OCI-LY1 (cell line): Measurements from ENCODE around the gene DIP2C.
"Not testable (repeated sequence)": the region's sequence is repeated elsewhere in the genome, so short reads cannot be mapped to it uniquely, and the experiment has no call there.

Experiments used
- H2AFZ ChIP-seq: fragments of 200-600 bp; sonication (generic), shearing (Covaris generic); 2 replicates; pipeline ENCODE4 v1.6.0; 2014; ENCODE audit warnings: antibody characterized with exemption, mild to moderate bottlenecking, low read length
- H3F3A ChIP-seq: fragments of 200-600 bp; sonication (generic), shearing (Covaris generic); 2 replicates; pipeline ENCODE4 v1.6.0; 2014; ENCODE audit warnings: mild to moderate bottlenecking, antibody characterized with exemption, low read length, moderate library complexity; ENCODE audit not compliant: insufficient read depth
- H3K27ac ChIP-seq: fragments of 200-600 bp; sonication (generic); 2 replicates; pipeline ENCODE4 v1.5.1; 2014; ENCODE audit warnings: low read length, mixed run types, mild to moderate bottlenecking, low read depth; ENCODE audit not compliant: poor library complexity, severe bottlenecking
- H3K27me3 ChIP-seq: fragments of 200-600 bp; sonication (generic); 2 replicates; pipeline ENCODE4 v1.6.0; 2014; ENCODE audit warnings: antibody characterized with exemption, mild to moderate bottlenecking, low read length, moderate library complexity; ENCODE audit not compliant: insufficient read depth
- H3K36me3 ChIP-seq: fragments of 200-600 bp; sonication (generic); 2 replicates; pipeline ENCODE4 v1.6.1; 2014; ENCODE audit warnings: mild to moderate bottlenecking, antibody characterized with exemption, low read length, moderate library complexity, mixed read lengths; ENCODE audit not compliant: insufficient read depth
- H3K4me1 ChIP-seq: fragments of 200-600 bp; sonication (generic); 2 replicates; pipeline ENCODE4 v1.5.1; 2014; ENCODE audit warnings: mild to moderate bottlenecking, low read length, moderate library complexity; ENCODE audit not compliant: insufficient read depth, severe bottlenecking
- H3K4me2 ChIP-seq: fragments of 200-600 bp; sonication (generic), shearing (Covaris generic); 2 replicates; pipeline ENCODE4 v1.6.1; 2014; ENCODE audit warnings: low read length
- H3K4me3 ChIP-seq: fragments of 200-600 bp; sonication (generic); 2 replicates; pipeline ENCODE4 v1.5.1; 2014; ENCODE audit warnings: low read length, low read depth, mild to moderate bottlenecking, mixed read lengths; ENCODE audit not compliant: poor library complexity, severe bottlenecking
- H3K79me2 ChIP-seq: fragments of 200-600 bp; shearing (Covaris generic); 2 replicates; pipeline ENCODE4 v1.6.1; 2016; ENCODE audit warnings: mixed run types, low read length, mixed read lengths; ENCODE audit not compliant: insufficient read depth
- H3K9ac ChIP-seq: fragments of 200-600 bp; sonication (generic), shearing (Covaris generic); 2 replicates; pipeline ENCODE4 v1.6.1; 2014; ENCODE audit warnings: mild to moderate bottlenecking, low read length, mixed read lengths
- H3K9me2 ChIP-seq: fragments of 200-600 bp; sonication (generic), shearing (Covaris generic); 2 replicates; pipeline ENCODE4 v1.6.1; 2014; ENCODE audit warnings: low read depth, mild to moderate bottlenecking, low read length, mixed read lengths
- H3K9me3 ChIP-seq: fragments of 200-600 bp; shearing (Covaris generic); 2 replicates; pipeline ENCODE4 v1.6.1; 2014; ENCODE audit warnings: low read length, mixed read lengths
- H4K20me1 ChIP-seq: fragments of 200-600 bp; sonication (generic), shearing (Covaris generic); 2 replicates; pipeline ENCODE4 v1.6.0; 2016; ENCODE audit warnings: mild to moderate bottlenecking, low read length; ENCODE audit not compliant: insufficient read depth
- EZH2 ChIP-seq: fragments of 200-600 bp; sonication (generic), shearing (Covaris generic); IDR thresholded peaks from 2 replicates; pipeline ENCODE4 v1.8.0; 2017; ENCODE audit warnings: borderline replicate concordance, mixed run types, mild to moderate bottlenecking, antibody characterized with exemption, low read length, moderate library complexity, mixed read lengths
- TF ChIP-seq, protein P1 (sequence below): fragments of 200-600 bp; sonication (generic), shearing (Covaris generic); IDR thresholded peaks from 2 replicates; pipeline ENCODE4 v1.5.1; 2017; ENCODE audit warnings: mild to moderate bottlenecking, antibody characterized with exemption, low read length, moderate library complexity, mixed read lengths

Gene DIP2C

DNA sequence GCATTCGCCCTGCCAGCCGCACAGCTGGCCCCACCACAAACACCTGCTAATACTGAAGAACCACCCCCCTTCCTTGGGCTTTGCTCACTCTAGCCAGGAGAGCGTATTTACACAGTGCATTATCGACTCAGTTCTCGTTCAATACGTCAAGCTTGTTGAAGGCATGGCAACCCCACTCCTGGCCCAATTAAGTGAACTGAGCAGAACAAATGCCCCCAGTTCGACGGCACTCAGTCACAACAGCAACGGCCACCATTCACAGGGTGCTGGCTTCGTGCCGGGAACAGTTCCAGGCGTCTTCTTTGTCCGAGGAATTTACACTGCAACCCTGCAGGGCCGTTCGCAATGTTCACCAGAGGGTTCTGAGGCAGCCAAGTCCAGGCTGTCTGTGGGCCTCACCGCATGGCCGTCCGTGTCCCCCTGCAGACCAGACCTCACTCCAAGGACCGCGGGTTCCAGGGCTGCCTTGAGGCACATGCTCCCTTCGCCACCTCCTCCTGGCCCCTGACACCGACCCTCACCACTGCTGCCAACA is 175.3 kb downstream of the DIP2C start:
- Histone ChIP-seq H3K4me1 (peaks cover 95% of the 10 kb centered on the region), H3F3A (peaks cover 13% of the 10 kb centered on the region; the same call in 1 of the 2 replicates), H3K4me2 (peak overlapping the region; percentile 91), H3K27ac (peak overlapping the region; percentile 100), H2AFZ (no peak overlapping the region), H3K36me3 (peaks cover 31% of the 10 kb centered on the region), H3K4me3 (peak overlapping the region; percentile 61), H3K9ac (peak overlapping the region; percentile 86), H3K79me2 (no peaks in the 10 kb centered on the region; the same call in 1 of the 2 replicates), H3K9me3 (no peaks in the 10 kb centered on the region), H4K20me1 (no peaks in the 10 kb centered on the region), H3K27me3 (no peaks in the 10 kb centered on the region), H3K9me2 (no peaks in the 10 kb centered on the region)
- TF ChIP-seq EZH2: no peak
- TF ChIP-seq, protein P1, sequence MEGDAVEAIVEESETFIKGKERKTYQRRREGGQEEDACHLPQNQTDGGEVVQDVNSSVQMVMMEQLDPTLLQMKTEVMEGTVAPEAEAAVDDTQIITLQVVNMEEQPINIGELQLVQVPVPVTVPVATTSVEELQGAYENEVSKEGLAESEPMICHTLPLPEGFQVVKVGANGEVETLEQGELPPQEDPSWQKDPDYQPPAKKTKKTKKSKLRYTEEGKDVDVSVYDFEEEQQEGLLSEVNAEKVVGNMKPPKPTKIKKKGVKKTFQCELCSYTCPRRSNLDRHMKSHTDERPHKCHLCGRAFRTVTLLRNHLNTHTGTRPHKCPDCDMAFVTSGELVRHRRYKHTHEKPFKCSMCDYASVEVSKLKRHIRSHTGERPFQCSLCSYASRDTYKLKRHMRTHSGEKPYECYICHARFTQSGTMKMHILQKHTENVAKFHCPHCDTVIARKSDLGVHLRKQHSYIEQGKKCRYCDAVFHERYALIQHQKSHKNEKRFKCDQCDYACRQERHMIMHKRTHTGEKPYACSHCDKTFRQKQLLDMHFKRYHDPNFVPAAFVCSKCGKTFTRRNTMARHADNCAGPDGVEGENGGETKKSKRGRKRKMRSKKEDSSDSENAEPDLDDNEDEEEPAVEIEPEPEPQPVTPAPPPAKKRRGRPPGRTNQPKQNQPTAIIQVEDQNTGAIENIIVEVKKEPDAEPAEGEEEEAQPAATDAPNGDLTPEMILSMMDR: no peak

GRCh38 chr10:513393-513792 is 176.1 kb downstream of the DIP2C start:
- Histone ChIP-seq H3K27ac (peak overlapping the region; percentile 100), H3F3A (peaks cover 13% of the 10 kb centered on the region; the same call in 1 of the 2 replicates), H3K9me3 (no peaks in the 10 kb centered on the region), H3K27me3 (no peaks in the 10 kb centered on the region), H3K9me2 (no peaks in the 10 kb centered on the region), H3K79me2 (no peaks in the 10 kb centered on the region; the same call in 1 of the 2 replicates), H3K9ac (peak overlapping the region; percentile 86), H3K4me3 (peak overlapping the region; percentile 61), H2AFZ (no peak overlapping the region), H3K4me1 (peaks cover 90% of the 10 kb centered on the region), H3K4me2 (peak overlapping the region; percentile 91), H4K20me1 (no peaks in the 10 kb centered on the region), H3K36me3 (peaks cover 36% of the 10 kb centered on the region)
- TF ChIP-seq, protein P1: no peak
- TF ChIP-seq EZH2: no peak

DNA sequence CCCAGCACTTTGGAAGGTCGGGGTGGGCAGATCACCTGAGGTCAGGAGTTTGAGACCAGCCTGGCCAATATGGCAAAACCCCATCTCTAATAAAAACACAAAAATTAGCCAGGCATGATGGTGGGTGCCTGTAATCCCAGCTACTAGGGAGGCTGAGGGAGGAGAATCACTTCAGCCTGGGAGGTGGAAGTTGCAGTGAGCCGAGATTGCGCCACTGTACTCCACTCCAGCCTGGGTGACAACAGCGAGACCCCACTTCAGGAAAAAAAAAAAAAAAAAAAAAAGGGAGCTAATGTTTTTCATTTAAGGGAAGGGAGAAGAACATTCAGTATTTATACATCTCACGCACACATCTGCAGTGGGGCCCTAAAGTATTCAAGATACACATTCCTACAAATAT is 176.8 kb downstream of the DIP2C start:
- not testable (repeated sequence) for H3K79me2 ChIP-seq, H2AFZ ChIP-seq

GRCh38 chr10:511849-512191 is 177.6 kb downstream of the DIP2C start:
- peak overlapping the region; percentile 96 for H3K9ac ChIP-seq
- H3K9me2 ChIP-seq: no peaks in the 10 kb centered on the region
- peak overlapping the region; percentile 61 for H3K4me3 ChIP-seq
- H3K27ac ChIP-seq: peak overlapping the region; percentile 100
- TF ChIP-seq, protein P1: no peak
- TF ChIP-seq EZH2: no peak
- H3K9me3 ChIP-seq: no peaks in the 10 kb centered on the region
- no peaks in the 10 kb centered on the region; the same call in 1 of the 2 replicates for H3K79me2 ChIP-seq
- H3K36me3 ChIP-seq: peaks cover 46% of the 10 kb centered on the region
- H3F3A ChIP-seq: peaks cover under 1% of the 10 kb centered on the region; the same call in 1 of the 2 replicates
- H2AFZ ChIP-seq: no peak overlapping the region
- no peaks in the 10 kb centered on the region for H3K27me3 ChIP-seq
- H3K4me2 ChIP-seq: peak overlapping the region; percentile 91
- peaks cover 83% of the 10 kb centered on the region for H3K4me1 ChIP-seq
- no peaks in the 10 kb centered on the region for H4K20me1 ChIP-seq

More for the DNA sequence above, 176.8 kb downstream of the DIP2C start:
- H3K4me3 ChIP-seq: peak overlapping the region; percentile 61
- H3K27me3 ChIP-seq, H3K9me2 ChIP-seq, H3K9me3 ChIP-seq, H4K20me1 ChIP-seq, H3F3A ChIP-seq: not testable (repeated sequence)
- peaks cover 38% of the 10 kb centered on the region for H3K36me3 ChIP-seq
- peaks cover 83% of the 10 kb centered on the region for H3K4me1 ChIP-seq
- peak overlapping the region; percentile 100 for H3K27ac ChIP-seq
- H3K4me2 ChIP-seq: peak overlapping the region; percentile 91
- H3K9ac ChIP-seq: peak overlapping the region; percentile 86
